OCI-LY3 (cell line): ENCODE results near the gene OR10H4.
"Not testable (repeated sequence)": the region's sequence is repeated elsewhere in the genome, so short reads cannot be mapped to it uniquely, and the experiment has no call there.

Experiments used
- CTCF ChIP-seq: fragments of 200-600, 300-600 bp; sonication (generic); IDR thresholded peaks from 2 replicates; pipeline ENCODE4 v1.5.1; 2014; ENCODE audit warnings: antibody characterized with exemption, low read length, low read depth
- EZH2phosphoT487 ChIP-seq: fragments of 200-600 bp; shearing (Covaris generic); IDR thresholded peaks from 2 replicates; pipeline ENCODE4 v1.6.1; 2018; ENCODE audit warnings: antibody characterized with exemption, mixed run types, low read depth

GRCh38 chr19:15899561-15899960 is 49.2 kb upstream of the OR10H4 start:
- not testable (repeated sequence) for TF ChIP-seq CTCF, EZH2phosphoT487
